22Rv1 (cell line): ENCODE measurements around the gene SPRR2B.
"Not testable (repeated sequence)": the region's sequence is repeated elsewhere in the genome, so short reads cannot be mapped to it uniquely, and the experiment has no call there.

Experiments
- H3K27ac ChIP-seq: fragments of 450-650 bp; 2 replicates; pipeline ENCODE4 v1.5.1; 2017
- CTCF ChIP-seq: fragments of 450-650 bp; IDR thresholded peaks from 2 replicates; pipeline ENCODE4 v1.5.1; 2017; ENCODE audit warnings: mild to moderate bottlenecking
- ZFX ChIP-seq: fragments of 450-650 bp; IDR thresholded peaks from 2 replicates; pipeline ENCODE4 v1.6.1; 2017; ENCODE audit warnings: antibody characterized with exemption, borderline replicate concordance

The SPRR2B gene

GRCh38 chr1:153071511-153071910 lies at the start of gene SPRR2B:
SPRR2B (minus strand) TSS chr1:153071611; CDS start chr1:153070839, 772 bp downstream.
- H3K27ac ChIP-seq = no peak within 1 kb of the TSS
- TF ChIP-seq CTCF = no peak
- TF ChIP-seq ZFX = no peak

GRCh38 chr1:153120945-153121344 lies 49.5 kb upstream of the SPRR2B start:
- TF ChIP-seq ZFX (no peak), CTCF (no peak)
- H3K27ac ChIP-seq = no peak overlapping the region

GRCh38 chr1:153119491-153119971 lies 48.1 kb upstream of the SPRR2B start:
- no peak overlapping the region for H3K27ac ChIP-seq
- TF ChIP-seq CTCF (no peak), ZFX (no peak)

GRCh38 chr1:153115264-153115663 lies 43.9 kb upstream of the SPRR2B start:
- not testable (repeated sequence) for H3K27ac ChIP-seq

- TF ChIP-seq CTCF = no peak
- no peak for TF ChIP-seq ZFX
- no peak within 1 kb of the TSS for H3K27ac ChIP-seq
These were observed 42.0 kb upstream of the SPRR2B start, which contains the start of gene SPRR2F for GRCh38 chr1:153113416-153113815. SPRR2F (minus strand) TSS chr1:153113516; CDS start chr1:153112733, 783 bp downstream.

GRCh38 chr1:153112454-153112853 lies 41.0 kb upstream of the SPRR2B start:
- H3K27ac ChIP-seq = not testable (repeated sequence)

- H3K27ac ChIP-seq = no peak overlapping the region
These were observed 28.8 kb upstream of the SPRR2B start for GRCh38 chr1:153100245-153100644.

GRCh38 chr1:153099461-153100045 lies 28.1 kb upstream of the SPRR2B start:
- TF ChIP-seq CTCF = no peak
- TF ChIP-seq ZFX = no peak
- no peak overlapping the region for H3K27ac ChIP-seq

More at GRCh38 chr1:153100245-153100644, 28.8 kb upstream of the SPRR2B start:
- TF ChIP-seq CTCF (no peak), ZFX (no peak)
